ENCODE data around the gene CCDC170. TPM values are rescaled to one million over a fixed set of nuclear protein-coding genes. Genes with fewer than 3 reads are reported as not detected.

Gene CCDC170
- total RNA-seq, 2 experiments from 2014 or later, result not detected

- Mint-ChIP-seq H3K9me3 (peaks cover 3% of the 10 kb centered on the region), H3K27me3 (no peaks in the 10 kb centered on the region), H3K36me3 (no peaks in the 10 kb centered on the region), H3K4me1 (no peaks in the 10 kb centered on the region), H3K27ac (no peak overlapping the region), H3K4me3 (no peak overlapping the region)
- no peak for DNase-seq
These were observed 56.8 kb downstream of the CCDC170 start for GRCh38 chr6:151550618-151551017.

- Mint-ChIP-seq H3K4me1 (no peaks in the 10 kb centered on the region), H3K27me3 (no peaks in the 10 kb centered on the region), H3K27ac (no peak overlapping the region), H3K9me3 (peaks cover 3% of the 10 kb centered on the region), H3K36me3 (no peaks in the 10 kb centered on the region), H3K4me3 (no peak overlapping the region)
- no peak for DNase-seq
These were observed 57.5 kb downstream of the CCDC170 start for GRCh38 chr6:151551223-151551857.

GRCh38 chr6:151553416-151554165 lies 59.8 kb downstream of the CCDC170 start:
- Mint-ChIP-seq H3K9me3 (peaks cover 7% of the 10 kb centered on the region), H3K36me3 (no peaks in the 10 kb centered on the region), H3K27me3 (no peaks in the 10 kb centered on the region), H3K27ac (no peak overlapping the region), H3K4me3 (no peak overlapping the region), H3K4me1 (no peaks in the 10 kb centered on the region)
- DNase-seq, result no peak

GRCh38 chr6:151561238-151561637 lies 67.4 kb downstream of the CCDC170 start:
- Mint-ChIP-seq H3K9me3 (peaks cover 37% of the 10 kb centered on the region), H3K27ac (no peak overlapping the region), H3K4me3 (no peak overlapping the region), H3K27me3 (no peaks in the 10 kb centered on the region), H3K36me3 (peaks cover 5% of the 10 kb centered on the region), H3K4me1 (no peaks in the 10 kb centered on the region)
- DNase-seq, result no peak

GRCh38 chr6:151564654-151565053 lies 70.8 kb downstream of the CCDC170 start:
- DNase-seq, result no peak
- no peak overlapping the region for H3K27ac Mint-ChIP-seq
- H3K9me3 Mint-ChIP-seq, result peaks cover 31% of the 10 kb centered on the region
- no peak overlapping the region for H3K4me3 Mint-ChIP-seq
- peaks cover 5% of the 10 kb centered on the region for H3K36me3 Mint-ChIP-seq
- H3K27me3 Mint-ChIP-seq, result peaks cover 3% of the 10 kb centered on the region
- peaks cover 2% of the 10 kb centered on the region for H3K4me1 Mint-ChIP-seq

GRCh38 chr6:151565940-151566339 lies 72.1 kb downstream of the CCDC170 start:
- peaks cover 3% of the 10 kb centered on the region for H3K27me3 Mint-ChIP-seq
- no peak for DNase-seq
- peaks cover 3% of the 10 kb centered on the region for H3K36me3 Mint-ChIP-seq
- H3K27ac Mint-ChIP-seq, result no peak overlapping the region
- peaks cover 2% of the 10 kb centered on the region for H3K4me1 Mint-ChIP-seq
- H3K4me3 Mint-ChIP-seq, result no peak overlapping the region
- peaks cover 22% of the 10 kb centered on the region for H3K9me3 Mint-ChIP-seq

GRCh38 chr6:151566557-151566956 lies 72.7 kb downstream of the CCDC170 start:
- no peak for DNase-seq
- Mint-ChIP-seq H3K4me1 (peaks cover 2% of the 10 kb centered on the region), H3K4me3 (no peak overlapping the region), H3K9me3 (peaks cover 17% of the 10 kb centered on the region), H3K36me3 (peaks cover 3% of the 10 kb centered on the region), H3K27ac (no peak overlapping the region), H3K27me3 (peaks cover 3% of the 10 kb centered on the region)

GRCh38 chr6:151576633-151577032 lies 82.8 kb downstream of the CCDC170 start:
- no peak for DNase-seq
- no peaks in the 10 kb centered on the region for H3K36me3 Mint-ChIP-seq
- H3K4me1 Mint-ChIP-seq, result no peaks in the 10 kb centered on the region
- no peak overlapping the region for H3K27ac Mint-ChIP-seq
- no peaks in the 10 kb centered on the region for H3K9me3 Mint-ChIP-seq
- no peak overlapping the region for H3K4me3 Mint-ChIP-seq
- H3K27me3 Mint-ChIP-seq, result peaks cover 3% of the 10 kb centered on the region

GRCh38 chr6:151577257-151577656 lies 83.4 kb downstream of the CCDC170 start:
- no peak overlapping the region for H3K27ac Mint-ChIP-seq
- no peaks in the 10 kb centered on the region for H3K4me1 Mint-ChIP-seq
- no peak overlapping the region for H3K4me3 Mint-ChIP-seq
- H3K36me3 Mint-ChIP-seq, result no peaks in the 10 kb centered on the region
- peaks cover 3% of the 10 kb centered on the region for H3K27me3 Mint-ChIP-seq
- no peak for DNase-seq
- peaks cover under 1% of the 10 kb centered on the region for H3K9me3 Mint-ChIP-seq

GRCh38 chr6:151585741-151586140 lies 91.9 kb downstream of the CCDC170 start:
- DNase-seq, result no peak
- peaks cover 7% of the 10 kb centered on the region for H3K27me3 Mint-ChIP-seq
- no peaks in the 10 kb centered on the region for H3K4me1 Mint-ChIP-seq
- no peak overlapping the region for H3K4me3 Mint-ChIP-seq
- H3K9me3 Mint-ChIP-seq, result peaks cover 6% of the 10 kb centered on the region
- no peaks in the 10 kb centered on the region for H3K36me3 Mint-ChIP-seq
- H3K27ac Mint-ChIP-seq, result no peak overlapping the region

GRCh38 chr6:151589667-151590066 lies 95.8 kb downstream of the CCDC170 start:
- DNase-seq, result no peak
- peaks cover 7% of the 10 kb centered on the region for H3K27me3 Mint-ChIP-seq
- no peak overlapping the region for H3K27ac Mint-ChIP-seq
- no peaks in the 10 kb centered on the region for H3K4me1 Mint-ChIP-seq
- no peaks in the 10 kb centered on the region for H3K36me3 Mint-ChIP-seq
- H3K4me3 Mint-ChIP-seq, result no peak overlapping the region
- H3K9me3 Mint-ChIP-seq, result peaks cover 6% of the 10 kb centered on the region

- Mint-ChIP-seq H3K4me1 (no peaks in the 10 kb centered on the region), H3K36me3 (no peaks in the 10 kb centered on the region), H3K27ac (no peak overlapping the region), H3K4me3 (no peak overlapping the region), H3K27me3 (peaks cover 7% of the 10 kb centered on the region), H3K9me3 (peaks cover 6% of the 10 kb centered on the region)
- DNase-seq, result no peak
These were observed 96.9 kb downstream of the CCDC170 start for GRCh38 chr6:151590742-151591141.

GRCh38 chr6:151592449-151593159 lies 98.8 kb downstream of the CCDC170 start:
- Mint-ChIP-seq H3K4me1 (no peaks in the 10 kb centered on the region), H3K4me3 (no peak overlapping the region), H3K36me3 (no peaks in the 10 kb centered on the region), H3K9me3 (peaks cover 6% of the 10 kb centered on the region), H3K27ac (no peak overlapping the region), H3K27me3 (peaks cover 7% of the 10 kb centered on the region)
- no peak for DNase-seq

- Mint-ChIP-seq H3K9me3 (peaks cover 2% of the 10 kb centered on the region), H3K36me3 (no peaks in the 10 kb centered on the region), H3K27me3 (peaks cover 31% of the 10 kb centered on the region), H3K27ac (no peak overlapping the region), H3K4me3 (no peak overlapping the region), H3K4me1 (no peaks in the 10 kb centered on the region)
- DNase-seq, result no peak
These were observed 115.5 kb downstream of the CCDC170 start for GRCh38 chr6:151609146-151609902.

GRCh38 chr6:151610326-151610725 lies 116.5 kb downstream of the CCDC170 start:
- Mint-ChIP-seq H3K9me3 (peaks cover 2% of the 10 kb centered on the region), H3K27me3 (peaks cover 32% of the 10 kb centered on the region), H3K4me3 (no peak overlapping the region), H3K36me3 (no peaks in the 10 kb centered on the region), H3K4me1 (no peaks in the 10 kb centered on the region), H3K27ac (no peak overlapping the region)
- DNase-seq, result no peak
